HG03045 (cell line): ENCODE data around the gene VPS33B.

Experiments
- ATAC-seq: cut with Tn5 transposase; IDR thresholded peaks from one replicate; pipeline ENCODE4 v1.9.1; 2021; ENCODE audit warnings: mild to moderate bottlenecking, moderate library complexity; ENCODE audit not compliant: unreplicated experiment

The VPS33B gene

DNA sequence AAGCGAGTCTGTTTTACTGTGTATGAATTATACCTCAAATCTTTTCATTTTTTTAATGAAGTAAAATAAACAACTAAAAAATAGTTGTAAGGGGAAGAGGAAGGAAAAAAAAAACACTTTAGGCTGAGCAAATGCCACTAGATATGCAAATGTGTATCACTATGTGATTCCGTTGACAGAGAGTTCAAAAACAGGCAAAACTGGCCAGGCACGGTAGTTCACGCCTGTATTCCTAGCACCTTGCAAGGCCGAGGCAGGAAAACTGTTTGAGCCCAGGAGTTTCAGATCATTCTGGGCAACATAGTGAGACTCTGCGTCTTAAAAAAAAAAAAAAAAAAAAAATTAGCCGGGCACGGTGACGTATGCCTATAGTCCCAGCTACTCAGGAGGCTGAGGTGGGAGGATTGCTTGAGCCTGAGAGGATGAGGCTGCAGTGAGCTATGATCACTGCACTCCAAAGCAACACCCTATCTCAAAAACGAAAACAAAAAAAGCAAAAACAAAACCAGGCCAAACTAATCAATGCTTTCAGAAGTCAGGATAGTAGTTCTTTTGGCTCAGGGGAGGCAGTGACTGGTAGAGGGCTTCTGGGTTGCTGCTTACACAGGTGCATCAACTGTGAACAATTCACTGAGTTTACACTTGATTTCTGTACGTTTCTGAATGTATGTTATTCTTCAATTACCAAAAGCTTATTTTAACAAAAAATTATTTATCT is 35.4 kb downstream of the VPS33B start:
- no peak for ATAC-seq

DNA sequence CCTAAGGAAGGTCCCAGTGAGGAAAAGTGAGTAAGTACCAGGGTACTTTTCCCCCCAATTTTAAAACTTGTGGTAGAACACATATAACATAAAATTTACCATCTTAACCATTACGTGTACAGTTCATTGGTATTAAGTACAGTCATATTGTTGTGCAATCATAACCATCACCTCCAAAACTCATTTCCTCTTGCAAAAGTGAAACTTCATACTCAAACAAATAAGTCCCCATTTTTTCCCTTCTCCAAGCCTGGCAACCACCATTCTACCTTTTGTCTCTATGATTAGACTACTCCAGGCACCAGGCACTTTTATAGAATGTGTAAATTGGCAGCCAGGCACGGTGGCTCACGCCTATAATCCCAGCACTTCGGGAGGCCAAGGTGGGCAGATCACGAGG is 40.3 kb downstream of the VPS33B start:
- ATAC-seq, result no peak

DNA sequence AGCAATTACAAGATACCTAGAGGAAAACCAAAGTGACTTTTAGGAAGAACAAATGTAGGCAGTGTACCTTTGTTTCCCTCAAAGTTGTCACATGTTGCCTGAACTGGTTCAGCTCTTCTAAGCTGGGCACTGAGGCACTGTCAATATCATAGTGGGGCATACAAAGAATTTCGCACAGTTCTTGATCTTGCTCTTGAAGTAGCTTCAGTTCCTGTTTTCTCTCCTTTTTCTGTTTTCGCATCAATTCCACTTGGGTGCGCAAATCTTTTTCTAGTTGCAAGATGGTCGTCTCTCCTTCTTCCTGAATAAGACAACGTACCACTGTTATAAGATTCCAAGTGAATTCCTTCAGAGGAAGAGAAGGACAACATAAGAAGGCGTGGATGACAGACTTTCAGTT is 40.7 kb downstream of the VPS33B start:
- ATAC-seq, result peak; percentile 47

DNA sequence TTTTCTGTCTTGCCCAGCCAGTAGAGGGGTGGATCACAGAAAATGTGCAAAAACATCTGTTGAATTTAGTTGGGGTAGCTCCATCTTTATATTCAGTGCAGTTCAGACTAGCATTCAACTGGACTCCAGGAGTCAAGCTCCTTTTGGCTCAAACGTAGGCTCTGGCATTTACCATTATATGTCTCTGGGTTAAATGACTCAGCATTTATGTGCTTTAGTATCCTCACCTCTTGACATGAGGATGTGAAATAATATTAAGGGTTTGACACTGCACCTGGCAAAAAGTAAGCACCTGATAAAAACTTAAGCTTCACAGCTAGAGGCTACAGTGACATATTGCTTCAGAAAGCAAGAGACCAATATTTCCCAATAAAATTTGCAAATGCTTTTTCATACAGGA is 42.8 kb downstream of the VPS33B start:
- ATAC-seq, result no peak

DNA sequence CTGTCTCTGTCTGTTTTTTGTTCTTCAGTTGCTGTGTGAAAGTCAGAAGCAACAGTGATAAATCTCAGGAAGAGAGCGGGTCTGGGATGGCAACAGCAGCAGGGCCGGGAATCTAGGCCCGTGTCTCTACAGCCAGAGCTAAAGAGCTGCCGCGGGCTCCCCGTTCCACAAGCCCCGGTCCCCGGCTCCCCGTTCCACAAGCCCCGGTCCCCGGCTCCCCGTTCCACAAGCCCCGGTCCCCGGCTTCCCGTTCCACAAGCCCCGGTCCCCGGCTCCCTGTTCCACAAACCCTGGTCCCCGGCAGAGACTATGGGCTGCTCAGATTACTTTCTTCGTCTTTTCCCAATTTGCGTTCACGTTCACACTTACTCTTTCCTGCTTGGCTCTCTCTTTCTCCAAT is 48.2 kb downstream of the VPS33B start:
- no peak for ATAC-seq

DNA sequence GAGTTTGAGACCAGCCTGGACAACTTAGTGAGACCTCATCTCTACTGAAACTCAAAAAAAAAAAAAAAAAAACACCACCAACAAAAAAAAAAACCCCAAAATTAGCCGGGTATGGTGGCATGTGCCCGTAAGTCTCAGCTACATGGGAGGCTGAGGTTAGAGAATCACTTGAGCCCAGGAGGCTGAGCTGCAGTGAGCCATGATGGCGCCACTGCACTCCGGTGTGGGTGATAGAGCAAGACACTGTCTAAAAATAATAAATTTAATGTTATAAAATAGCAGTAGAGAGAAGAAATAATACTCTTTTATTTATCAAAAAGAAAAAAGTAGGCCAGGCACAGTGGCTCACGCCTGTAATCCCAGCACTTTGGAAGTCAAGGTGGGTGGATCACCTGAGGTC is 50.3 kb downstream of the VPS33B start:
- no peak for ATAC-seq

DNA sequence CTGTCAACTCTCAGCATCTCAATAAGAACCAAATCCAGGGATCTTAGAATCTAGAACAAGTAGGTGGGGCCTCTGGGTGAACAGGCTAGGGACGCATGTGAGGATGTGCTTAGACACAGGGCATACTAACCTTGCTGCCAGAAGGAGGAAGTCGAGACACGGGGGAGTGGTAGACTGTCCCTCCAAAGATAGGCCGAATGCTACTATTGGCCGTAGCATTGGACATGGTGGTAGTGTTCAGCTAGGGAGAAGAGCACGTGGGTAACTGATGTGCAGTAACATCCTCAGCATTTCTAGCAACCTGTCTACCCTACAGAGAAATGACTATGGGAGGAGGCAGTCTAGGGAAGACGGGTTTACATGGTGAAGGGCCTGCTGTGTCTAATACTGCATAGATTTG is 52.1 kb downstream of the VPS33B start:
- no peak for ATAC-seq

DNA sequence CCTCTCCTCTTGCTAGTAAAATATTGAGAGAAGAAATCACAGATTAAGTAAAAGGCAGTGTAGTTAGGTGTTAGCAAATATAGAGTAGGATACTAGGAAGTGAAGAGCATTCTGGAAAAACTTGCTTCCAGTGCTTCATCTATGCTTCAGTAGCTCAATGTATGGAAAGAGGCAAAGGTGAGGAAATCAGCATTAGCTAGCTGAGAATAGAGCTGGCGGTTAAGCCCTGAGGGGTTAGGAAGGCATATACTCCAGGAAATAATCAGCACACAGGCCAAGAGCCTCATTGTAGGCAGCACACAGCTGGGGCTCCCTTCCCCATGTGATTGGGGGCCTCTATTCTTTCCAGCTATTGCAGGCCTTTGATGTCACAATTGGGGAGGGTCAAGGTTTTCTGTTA is 54.0 kb downstream of the VPS33B start:
- ATAC-seq, result no peak

DNA sequence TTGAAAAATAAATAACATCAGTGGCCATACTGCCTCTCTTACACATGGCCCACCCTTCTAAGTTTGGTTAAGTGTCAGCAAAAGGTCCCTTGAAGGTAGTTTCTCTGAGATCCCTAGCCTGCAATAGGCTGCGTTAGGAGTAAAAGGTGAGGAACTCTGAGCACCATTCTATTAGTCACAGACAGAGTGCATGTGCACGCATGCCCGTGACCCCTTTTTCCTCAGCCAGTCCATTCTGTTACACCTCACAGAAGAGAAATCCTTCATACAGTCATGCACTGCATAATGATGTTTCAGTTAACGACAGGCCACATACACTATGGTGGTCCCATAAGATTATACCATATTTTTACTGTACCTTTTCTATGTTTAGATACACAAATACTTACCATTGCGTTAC is 55.2 kb downstream of the VPS33B start:
- no peak for ATAC-seq

DNA sequence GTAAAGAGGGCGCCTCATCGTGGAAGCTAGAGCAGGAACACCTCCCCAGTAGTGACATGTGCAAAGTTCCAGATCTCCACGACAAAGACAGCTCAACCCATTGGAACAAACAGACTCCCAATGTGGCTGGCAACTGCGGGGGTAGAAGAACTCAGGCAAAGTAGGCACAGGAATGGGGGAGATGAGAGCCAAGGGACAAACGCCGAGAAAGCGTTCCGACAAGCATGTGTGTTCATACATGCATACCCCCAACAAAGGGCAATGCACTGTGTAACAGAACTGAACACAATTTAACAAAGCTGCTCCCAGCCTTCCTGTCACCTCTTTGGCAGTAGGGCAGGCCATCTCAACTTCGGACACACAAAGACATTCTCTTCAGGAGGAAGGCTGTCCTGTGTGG is 56.1 kb downstream of the VPS33B start:
- ATAC-seq, result no peak

DNA sequence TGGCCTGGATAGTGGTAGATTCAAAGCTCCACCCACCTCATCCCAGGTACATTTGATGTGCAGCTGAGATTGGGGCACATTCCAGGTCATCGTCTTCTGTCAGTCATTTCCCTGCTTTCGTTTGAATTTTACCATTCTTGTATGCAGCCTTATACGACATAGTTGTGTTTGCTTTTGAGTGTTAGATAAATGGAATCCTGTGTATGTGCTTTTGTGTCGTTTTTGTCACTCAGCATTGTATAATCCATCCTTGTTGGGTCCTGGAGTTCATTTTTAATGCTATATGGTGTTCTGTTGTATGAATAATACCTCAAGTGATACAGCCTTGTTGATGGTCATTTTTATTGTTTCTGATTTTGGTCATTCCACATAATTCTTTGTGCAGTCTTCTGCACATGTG is 60.4 kb downstream of the VPS33B start:
- no peak for ATAC-seq

DNA sequence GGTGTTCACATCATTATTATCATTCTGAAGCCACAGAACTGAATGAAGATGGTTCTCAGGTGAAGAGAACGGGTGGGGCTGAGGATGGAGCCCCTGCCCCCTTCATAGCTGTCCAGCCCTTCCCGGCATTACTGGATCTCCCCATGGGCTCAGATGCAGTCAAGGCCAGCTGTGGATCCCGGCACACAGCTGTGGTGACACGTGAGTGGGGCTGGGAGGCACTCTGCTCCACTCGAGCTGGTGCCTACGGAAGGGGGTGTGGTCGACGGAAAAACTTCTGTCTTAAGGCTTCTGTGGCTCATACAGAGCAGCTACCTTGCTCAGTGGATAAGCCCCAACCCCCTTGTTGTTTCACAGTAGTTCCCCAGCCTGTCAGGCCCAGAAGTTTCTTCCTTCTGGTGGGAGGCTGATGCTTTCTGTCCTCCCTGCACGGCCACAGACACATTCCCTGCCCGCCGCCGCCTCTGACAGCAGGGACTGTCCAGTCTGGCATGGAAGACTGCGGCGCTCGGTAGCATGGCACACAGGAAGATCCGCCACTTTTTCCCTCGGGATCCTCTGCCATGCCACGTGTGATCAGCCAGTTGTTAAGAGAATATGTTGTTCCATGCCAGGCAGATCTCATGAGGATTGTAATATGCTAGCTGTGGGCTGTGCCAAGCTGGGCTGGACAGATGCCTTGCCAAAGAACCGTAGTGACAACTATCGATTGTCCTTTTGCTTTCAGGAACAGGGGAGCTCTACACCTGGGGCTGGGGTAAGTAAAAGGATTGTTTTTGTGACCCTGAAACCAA is 61.9 kb downstream of the VPS33B start:
- ATAC-seq, result no peak

DNA sequence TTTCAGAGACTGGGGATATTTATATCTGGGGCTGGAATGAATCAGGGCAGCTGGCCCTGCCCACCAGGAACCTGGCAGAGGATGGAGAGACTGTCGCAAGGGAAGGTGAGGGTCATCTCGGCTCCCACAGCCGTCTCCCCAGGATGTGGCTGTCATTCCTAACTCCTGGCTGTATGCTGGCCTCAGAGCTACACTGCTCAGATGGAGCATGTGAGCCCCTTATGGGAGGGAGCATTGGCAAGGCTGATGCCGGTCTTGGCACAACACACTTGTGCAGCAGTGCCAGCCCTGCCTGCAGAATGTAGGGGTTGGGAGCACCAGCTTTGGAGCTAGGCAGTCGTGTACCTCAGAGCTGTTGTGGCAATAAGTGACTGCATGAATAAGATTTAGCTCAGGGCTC is 62.5 kb downstream of the VPS33B start:
- no peak for ATAC-seq

DNA sequence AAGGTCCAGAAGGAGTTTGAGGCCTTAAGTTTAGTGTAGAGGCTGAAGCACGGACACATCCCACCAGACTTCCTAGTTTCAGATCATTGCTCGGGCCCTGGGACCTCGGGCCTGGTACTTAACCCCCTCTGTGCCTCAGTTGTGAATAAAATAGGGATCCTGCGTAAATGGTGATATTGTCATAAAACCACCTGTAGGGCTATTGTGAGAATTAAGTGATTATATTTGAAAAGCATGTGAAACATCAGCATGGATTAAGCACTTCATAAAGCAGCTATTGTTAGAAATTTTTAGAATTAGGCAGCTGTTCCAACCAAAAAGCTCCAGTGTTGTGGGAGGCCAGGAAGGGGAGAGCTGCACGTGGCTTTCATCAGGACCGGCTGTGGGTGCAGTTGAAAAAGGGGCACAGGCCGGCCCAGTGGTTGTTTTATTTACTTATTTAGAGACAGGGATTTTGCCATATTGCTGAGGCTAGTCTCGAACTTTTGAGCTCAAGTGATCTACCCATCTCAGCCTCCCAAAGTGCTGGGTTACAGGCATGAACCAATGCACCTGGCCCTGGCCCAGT is 63.3 kb downstream of the VPS33B start:
- ATAC-seq, result no peak

DNA sequence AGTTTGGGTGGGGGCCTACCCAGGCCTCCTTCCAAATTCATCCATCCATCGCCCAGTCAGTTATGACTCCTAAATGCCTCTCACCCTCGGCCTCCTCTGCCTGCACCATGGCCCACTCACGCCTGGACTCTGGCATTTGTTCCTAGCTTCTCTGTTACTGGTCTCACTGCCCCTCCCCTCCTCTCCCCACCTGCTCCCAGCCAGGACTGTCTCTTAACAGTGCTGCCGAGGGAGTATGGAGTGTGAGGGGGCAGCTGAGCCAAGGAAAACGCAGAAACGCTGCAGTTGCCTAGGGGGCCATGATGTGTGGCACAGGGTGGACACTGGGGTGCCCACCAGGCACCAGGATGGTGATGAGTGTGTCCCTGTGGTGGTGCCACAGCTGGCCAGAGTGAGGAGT is 64.6 kb downstream of the VPS33B start:
- ATAC-seq, result no peak

DNA sequence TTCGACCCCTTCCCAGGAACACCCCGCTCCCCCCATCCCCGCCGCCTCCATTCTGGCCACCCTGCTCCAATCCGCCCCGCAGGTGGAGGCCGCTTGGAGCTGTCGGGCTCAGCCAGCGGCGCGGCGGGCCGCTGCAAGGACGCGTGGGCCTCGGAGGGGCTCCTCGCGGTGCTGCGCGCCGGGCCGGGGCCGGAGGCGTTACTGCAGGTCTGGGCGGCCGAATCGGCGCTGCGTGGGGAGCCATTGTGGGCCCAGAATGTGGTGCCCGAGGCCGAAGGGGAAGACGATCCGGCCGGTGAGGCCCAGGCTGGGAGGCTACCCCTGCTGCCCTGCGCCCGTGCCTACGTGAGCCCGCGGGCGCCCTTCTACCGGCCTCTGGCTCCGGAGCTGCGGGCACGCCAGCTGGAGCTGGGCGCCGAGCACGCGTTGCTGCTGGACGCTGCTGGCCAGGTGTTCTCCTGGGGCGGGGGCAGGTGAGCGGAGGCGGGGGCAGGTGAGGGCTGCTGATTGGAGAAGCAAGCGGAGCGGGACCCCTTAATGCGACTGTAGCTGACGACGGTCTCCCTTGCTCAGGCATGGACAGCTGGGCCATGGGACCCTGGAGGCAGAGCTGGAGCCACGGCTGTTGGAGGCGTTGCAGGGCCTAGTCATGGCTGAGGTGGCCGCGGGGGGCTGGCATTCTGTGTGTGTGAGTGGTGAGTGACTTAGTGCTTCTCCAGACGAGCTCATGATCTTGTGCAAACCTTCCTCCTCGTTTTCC is 65.2 kb downstream of the VPS33B start:
- no peak for ATAC-seq

DNA sequence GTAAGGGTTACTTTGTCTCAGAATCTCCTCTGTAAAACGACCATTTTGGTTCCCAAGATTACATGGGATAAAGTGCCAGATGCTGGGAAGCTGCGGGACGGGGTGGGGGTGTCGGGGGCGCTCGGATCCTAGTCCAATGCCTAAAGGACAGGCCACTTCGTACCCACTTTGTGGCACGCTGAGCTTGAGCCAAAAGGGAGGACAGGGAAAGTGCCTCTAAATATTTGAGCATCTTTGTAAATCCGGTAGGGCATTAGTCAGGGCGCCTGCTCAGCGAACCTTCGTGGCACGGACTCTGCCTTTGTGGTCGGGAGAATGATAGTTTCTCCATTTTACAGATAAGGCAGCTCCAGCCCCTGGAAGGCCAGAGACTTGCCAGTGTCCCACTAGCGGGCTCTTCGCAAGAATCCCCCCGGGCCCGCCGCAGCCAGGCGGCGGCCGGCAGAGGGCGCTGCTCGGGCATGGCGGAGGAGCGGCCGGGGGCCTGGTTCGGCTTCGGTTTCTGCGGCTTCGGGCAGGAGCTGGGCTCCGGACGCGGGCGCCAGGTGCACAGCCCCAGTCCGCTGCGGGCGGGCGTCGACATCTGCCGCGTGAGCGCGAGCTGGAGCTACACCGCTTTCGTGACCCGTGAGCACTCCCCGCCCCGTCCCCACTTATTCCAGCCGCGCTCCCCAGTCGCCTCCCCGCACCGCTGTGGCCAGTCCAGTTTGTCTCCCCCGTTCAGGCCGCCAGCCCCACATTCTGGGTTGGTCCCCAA is 65.9 kb downstream of the VPS33B start:
- ATAC-seq, result no peak

DNA sequence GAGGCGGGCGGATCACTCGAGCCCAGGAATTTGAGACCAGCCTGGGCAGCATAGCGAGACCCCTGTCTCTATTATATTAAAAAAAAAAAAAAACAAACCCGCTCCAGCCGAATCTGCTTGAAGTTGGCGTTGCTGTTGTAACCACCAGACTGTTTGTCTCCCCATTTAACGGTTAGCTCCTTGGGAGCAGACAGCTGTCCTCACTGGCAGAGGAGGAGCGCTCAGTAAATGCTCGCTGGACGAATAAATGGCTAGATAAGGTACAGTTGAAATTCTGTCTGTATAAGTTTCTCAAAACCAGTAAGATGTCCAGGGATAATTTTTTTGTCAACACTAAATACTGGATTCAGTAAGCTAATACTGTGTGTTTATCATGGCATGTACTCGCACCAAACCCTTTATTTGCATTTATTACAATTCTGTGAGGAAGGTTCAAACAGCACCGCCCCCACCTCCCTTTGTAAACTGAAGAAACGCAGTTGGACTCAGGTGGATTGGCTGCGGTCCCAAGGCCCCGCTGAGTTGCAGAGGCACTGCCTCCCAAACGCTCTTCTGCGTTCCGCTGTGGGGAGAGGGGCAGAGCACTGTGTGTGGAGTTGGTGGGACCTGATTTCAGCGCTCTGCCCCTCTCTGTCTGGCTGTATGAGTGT is 66.6 kb downstream of the VPS33B start:
- no peak for ATAC-seq

DNA sequence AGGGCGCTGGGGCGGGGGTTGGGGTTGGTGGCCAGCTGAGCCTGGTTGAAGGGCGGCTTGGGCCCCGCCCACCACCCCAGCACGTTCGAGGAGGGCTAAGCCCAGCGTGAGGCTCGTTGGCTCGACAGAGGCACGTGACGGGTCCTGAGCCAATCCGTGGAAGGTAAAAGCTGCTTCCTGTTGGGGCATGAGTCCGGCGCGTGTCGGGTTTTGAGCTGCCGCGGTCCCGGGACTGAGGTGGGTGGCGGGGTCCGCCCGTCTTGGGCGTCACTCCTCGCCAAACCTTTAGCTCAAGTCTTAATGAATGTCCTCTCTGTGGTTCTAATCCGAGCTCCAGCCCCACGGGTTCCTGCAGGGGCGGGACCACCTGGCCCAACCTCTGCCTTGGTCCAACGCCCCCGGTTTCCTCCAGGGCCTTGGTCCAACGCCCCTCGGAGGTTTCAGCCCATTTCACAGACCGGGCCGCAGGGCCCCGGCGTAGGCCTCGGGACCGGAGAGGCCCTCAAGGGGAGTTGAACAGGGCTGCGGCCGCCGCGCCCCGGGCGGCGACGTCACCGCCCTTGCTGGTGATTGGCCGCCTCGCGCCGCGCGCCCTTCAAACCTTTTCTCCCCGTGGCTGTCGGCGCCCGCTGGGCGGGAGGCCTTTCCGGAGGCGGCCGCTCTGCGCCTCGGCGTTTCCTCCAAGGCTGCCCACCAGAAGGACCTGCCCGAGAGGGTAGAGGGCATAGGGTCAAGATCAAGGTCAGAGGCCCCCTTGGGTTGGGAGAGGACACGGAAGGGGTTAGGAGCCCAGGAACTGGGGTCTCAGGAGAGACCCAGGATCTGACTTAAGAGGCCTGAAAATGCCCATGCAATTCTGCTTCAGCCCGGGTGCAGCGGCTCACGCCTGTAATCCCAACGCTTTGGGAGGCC is 67.4 kb downstream of the VPS33B start, which contains the start of gene RCCD1:
RCCD1 (plus strand) TSS at position 173 of the 912 bp plus-strand sequence. CDS start 1,851 bp downstream, outside the sequence.
- ATAC-seq, result peak; percentile 93
